Esophagus (tissue), 2 donors: ENCODE data around the gene BEST4. TPM values are rescaled to one million over a fixed set of nuclear protein-coding genes. Genes with fewer than 3 reads are reported as not detected.
A peak's percentile ranks its signal among the peaks of the same experiment; 100 is the strongest.
"Not testable (repeated sequence)": the region's sequence is repeated elsewhere in the genome, so short reads cannot be mapped to it uniquely, and the experiment has no call there.

ENCODE experiments used
- H3K27ac ChIP-seq, 2 donors: one replicate each; pipeline ENCODE4 v1.5.1; 2013; ENCODE audit warnings: low read depth in 2 of 2, mild to moderate bottlenecking in 2 of 2, inconsistent platforms in 1 of 2, low read length in 1 of 2, moderate library complexity in 1 of 2
- H3K27me3 ChIP-seq, 2 donors: one replicate each; pipeline ENCODE4 v1.6.1; 2013; ENCODE audit warnings: low read length in 2 of 2, control low read depth in 1 of 2, mild to moderate bottlenecking in 1 of 2; ENCODE audit not compliant: insufficient read depth in 2 of 2, control insufficient read depth in 1 of 2
- H3K36me3 ChIP-seq, 2 donors: one replicate each; pipeline ENCODE4 v1.6.1; 2013; ENCODE audit warnings: low read length in 1 of 2; ENCODE audit not compliant: control insufficient read depth in 2 of 2, insufficient read depth in 2 of 2
- H3K4me1 ChIP-seq, 2 donors: one replicate each; pipeline ENCODE4 v1.6.1; 2013; ENCODE audit warnings: low read length in 1 of 2; ENCODE audit not compliant: control insufficient read depth in 2 of 2, insufficient read depth in 2 of 2
- H3K4me3 ChIP-seq, 2 donors: one replicate each; pipeline ENCODE4 v1.5.1; 2013; ENCODE audit warnings: low read length in 2 of 2, mild to moderate bottlenecking in 2 of 2, low read depth in 1 of 2, moderate library complexity in 1 of 2
- H3K9me3 ChIP-seq, 2 donors: one replicate each; pipeline ENCODE4 v1.6.1; 2013; ENCODE audit warnings: mild to moderate bottlenecking in 2 of 2, low read depth in 1 of 2, low read length in 1 of 2, moderate library complexity in 1 of 2; ENCODE audit not compliant: control insufficient read depth in 2 of 2, insufficient read depth in 1 of 2
- WGBS, 2 donors: extraction: QIAGEN DNeasy Blood & Tissue Kit; methylation state at CpG; one replicate each; pipeline ENCODE4 v1.1.7; 2013; 5-methylcytosine and 5-hydroxymethylcytosine counted together
- polyA plus RNA-seq, 2 donors: library from polyadenylated mRNA; stranded (reverse); fragments of 200-250 nt; gene quantifications; one replicate each; pipeline ENCODE4 v1.2.3, GENCODE V29; 2013
- donor health status: healthy with polysubstance abuse.
- donor health status: Bipolar disorder and iron deficiency.

BEST4 gene
- polyA plus RNA-seq, 2 donors: 0.11 to 0.26 TPM

DNA sequence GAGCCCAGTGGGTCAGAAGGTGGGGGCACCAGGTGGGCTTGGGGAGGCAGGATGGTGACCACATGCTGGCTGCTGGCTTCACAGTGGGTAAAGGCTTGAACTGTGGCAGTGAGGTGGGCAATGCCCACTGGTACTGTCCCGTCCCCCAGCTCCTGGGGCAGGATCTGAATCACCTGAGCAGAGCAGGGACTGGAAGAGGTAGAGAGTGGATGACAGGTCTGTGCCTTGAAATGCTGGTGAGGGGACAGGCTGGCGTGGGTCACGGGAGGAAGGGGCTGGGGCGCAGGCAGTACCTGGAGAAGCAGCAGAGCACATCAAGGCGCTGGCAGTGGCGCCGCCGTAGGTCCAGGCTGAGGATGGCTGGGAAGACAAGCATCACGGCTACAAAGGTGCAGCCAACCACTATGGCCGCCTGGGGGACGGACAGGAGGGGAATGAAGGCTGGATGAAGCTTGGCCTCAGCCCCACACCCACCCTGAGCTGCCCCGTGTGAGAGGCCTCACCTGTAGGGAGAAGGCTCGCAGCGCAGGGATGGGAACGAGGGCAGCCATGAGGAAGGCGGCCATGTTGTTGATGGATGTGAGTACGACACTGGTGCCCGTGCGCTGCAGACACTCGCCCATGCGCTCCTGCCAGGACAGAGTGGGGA, 40.2 kb upstream of the BEST4 start:
- no peak overlapping the region for H3K4me3 ChIP-seq
- H3K36me3 ChIP-seq: no peaks in the 10 kb centered on the region
- no peak overlapping the region for H3K27ac ChIP-seq
- H3K27me3 ChIP-seq: no peaks in the 10 kb centered on the region
- WGBS, 2 donors: 93 to 97% methylated on average over 21 of the region's 21 CpGs
- H3K9me3 ChIP-seq: no peaks in the 10 kb centered on the region
- no peaks in the 10 kb centered on the region for H3K4me1 ChIP-seq

DNA sequence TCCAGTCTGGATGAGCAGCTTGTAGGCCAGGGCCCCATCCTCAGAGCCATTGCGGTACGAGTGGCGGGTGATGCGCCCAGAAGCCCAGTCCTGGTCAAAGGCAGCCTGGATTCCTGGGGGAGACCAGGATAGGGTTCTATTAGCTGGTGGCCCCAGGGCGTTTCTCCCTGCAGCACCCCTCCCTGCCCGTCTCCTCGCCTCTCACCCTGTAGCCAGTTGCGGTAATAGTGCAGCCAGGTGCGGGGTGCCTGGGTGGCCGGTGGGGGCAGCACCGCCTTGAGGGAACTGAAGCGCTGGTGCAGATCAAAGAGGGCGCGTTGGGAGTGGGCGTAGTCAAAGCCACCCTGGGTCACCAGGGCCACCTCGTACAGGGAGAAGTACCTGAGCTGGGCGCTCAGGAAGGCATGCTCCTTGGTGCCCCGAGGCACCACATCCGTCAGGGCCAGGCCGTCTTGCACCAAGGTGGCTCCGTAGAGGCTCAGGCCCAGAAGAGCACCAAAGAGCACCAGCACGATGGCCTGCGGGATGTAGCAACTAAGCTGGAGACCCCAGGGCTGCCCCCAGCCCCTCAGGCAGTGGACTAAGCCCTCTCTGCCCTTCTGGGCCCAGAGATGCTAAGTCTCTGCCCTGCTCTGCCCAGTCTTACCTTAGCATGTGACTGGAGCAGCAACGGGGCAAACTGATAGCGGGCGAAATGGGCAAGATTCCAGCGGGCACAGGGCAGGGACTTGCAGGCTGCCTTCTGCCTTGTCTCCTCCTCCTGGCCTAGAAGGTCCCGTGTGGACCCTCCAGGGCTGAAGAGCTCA, 39.4 kb upstream of the BEST4 start:
- H3K27ac ChIP-seq: no peak overlapping the region
- no peaks in the 10 kb centered on the region for H3K9me3 ChIP-seq
- WGBS, 2 donors: 87 to 88% methylated on average over 28 of the region's 28 CpGs
- no peaks in the 10 kb centered on the region for H3K36me3 ChIP-seq
- H3K4me3 ChIP-seq: no peak overlapping the region
- no peaks in the 10 kb centered on the region for H3K27me3 ChIP-seq
- no peaks in the 10 kb centered on the region for H3K4me1 ChIP-seq

DNA sequence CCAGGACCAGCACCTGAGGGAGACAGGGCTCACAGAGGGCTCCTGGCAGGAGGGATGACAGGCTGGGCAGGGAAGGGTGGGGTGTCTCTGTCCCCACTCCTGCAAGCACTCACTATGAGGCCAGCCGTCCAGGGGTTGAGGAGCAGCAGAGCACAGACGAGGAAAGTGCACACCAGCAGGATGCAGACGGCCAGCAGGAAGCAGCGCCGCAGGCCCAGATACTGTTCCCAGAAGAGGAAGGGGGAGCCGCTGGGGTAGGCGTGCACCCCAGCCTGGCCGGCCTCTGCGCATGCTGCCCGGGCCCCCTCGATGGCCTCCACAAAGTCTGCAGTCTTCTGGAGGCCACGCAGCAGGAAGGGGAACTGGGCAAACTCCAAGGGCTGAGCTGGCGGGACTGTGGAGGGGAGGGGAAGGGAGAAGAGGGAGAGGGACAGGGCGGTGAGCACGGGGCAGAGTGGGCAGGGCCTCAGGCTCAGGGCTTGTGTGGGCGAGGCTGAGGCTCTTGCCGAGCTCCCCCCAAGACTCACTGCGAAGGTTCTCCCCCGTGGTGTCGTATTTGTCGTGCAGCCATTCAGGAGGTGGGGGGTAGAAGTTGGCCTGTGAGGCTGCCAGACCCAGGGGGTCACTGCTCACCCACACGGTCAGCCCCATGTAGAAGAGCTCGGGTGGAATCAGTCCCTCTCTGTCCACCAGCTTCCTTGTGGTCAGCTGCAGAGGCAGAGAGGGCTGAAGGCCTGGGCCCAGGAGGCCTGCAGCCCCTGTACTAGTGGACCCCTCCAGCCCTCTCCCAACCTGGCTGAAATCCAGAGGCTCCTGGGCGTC, 38.6 kb upstream of the BEST4 start:
- Histone ChIP-seq H3K4me1 (no peaks in the 10 kb centered on the region), H3K4me3 (no peak overlapping the region)
- WGBS, 2 donors: 69 to 72% methylated on average over 24 of the region's 24 CpGs

DNA sequence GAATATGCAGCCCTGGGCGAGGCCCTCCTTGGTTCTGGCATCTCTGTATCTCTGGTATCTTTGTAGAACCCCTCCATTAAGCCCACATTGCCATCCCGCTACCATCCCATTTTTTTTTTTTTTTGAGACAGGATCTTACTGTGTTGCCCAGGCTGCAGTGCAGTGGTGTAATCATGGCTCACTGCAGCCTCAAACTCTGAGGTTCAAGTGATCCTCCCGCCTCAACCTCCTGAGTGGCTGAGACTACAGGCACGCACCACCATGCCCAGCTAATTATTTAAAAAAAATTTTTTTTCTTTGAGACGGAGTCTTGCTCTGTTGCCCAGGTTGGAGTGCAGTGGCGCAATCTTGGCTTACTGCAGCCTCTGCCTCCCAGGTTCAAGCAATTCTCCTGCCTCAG, 36.4 kb upstream of the BEST4 start:
- H3K4me1 ChIP-seq, H3K9me3 ChIP-seq, H3K4me3 ChIP-seq, H3K27me3 ChIP-seq, H3K27ac ChIP-seq, H3K36me3 ChIP-seq: not testable (repeated sequence)
- 91 to 94% methylated on average over 6 of the region's 6 CpGs for WGBS, 2 donors

More for the DNA sequence above, 38.6 kb upstream of the BEST4 start:
- Histone ChIP-seq H3K36me3 (no peaks in the 10 kb centered on the region), H3K27me3 (no peaks in the 10 kb centered on the region), H3K27ac (no peak overlapping the region), H3K9me3 (no peaks in the 10 kb centered on the region)

DNA sequence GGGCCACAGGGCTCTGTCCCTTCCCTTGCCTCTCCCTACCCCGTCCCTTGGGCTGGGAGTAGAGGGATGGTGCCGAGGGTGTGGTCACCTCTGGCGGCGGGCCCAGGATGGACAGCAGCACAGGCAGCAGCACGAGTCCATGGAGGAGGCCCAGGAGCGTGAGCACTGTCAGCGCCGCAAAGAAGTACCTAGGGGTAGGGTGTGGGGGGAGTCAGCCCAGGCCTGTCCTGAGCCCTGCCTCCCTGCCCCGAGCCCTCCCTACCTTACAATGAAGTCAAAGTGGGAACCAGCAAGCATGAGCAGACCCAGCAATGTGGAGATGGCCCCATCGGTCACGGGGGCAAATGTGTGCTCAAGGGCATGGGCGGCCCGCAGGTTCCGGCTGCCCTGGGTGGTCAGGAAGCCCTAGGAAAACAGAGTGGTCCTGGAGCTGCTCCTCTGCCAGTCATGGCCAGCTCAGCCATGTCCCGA, 35.0 kb upstream of the BEST4 start:
- Histone ChIP-seq H3K4me1 (peaks cover 0 to 6% of the 10 kb centered on the region in 2 donors), H3K27ac (no peak overlapping the region), H3K36me3 (no peaks in the 10 kb centered on the region), H3K9me3 (no peaks in the 10 kb centered on the region), H3K4me3 (no peak overlapping the region), H3K27me3 (no peaks in the 10 kb centered on the region)
- 83 to 88% methylated on average over 15 of the region's 15 CpGs for WGBS, 2 donors

DNA sequence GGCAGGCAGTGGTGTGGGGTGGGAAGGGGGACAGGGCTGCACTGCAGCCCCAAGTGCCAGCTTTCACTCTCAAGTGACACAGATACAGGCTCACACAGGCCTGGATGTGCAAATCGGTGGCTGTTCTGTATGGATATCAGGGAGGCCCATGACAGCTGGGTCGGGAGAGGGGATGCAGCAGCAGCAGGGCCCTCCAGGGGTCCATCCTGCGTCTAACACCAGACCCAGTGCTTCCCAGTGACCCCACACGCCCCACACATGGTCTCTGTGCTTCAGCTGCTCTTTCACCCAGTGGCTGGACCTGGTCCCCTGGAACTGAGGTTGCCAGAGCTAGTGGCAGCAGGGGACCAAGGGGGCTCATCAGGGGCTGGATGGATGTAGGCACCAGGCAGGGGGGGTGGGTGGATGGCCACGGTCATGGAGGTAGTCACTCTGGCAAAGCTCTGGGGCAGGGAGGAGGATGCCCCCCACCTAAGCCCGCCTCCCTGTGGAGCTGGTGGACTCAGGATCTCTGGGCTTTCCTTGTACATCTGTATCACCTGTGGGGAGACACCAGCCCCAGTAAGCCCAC, 34.2 kb upstream of the BEST4 start:
- 84 to 85% methylated on average over 6 of the region's 6 CpGs for whole genome bisulfite sequencing, 2 donors
- Histone ChIP-seq H3K9me3 (no peaks in the 10 kb centered on the region), H3K27me3 (no peaks in the 10 kb centered on the region), H3K4me1 (peaks cover 0 to 6% of the 10 kb centered on the region in 2 donors), H3K4me3 (no peak overlapping the region), H3K27ac (no peak overlapping the region), H3K36me3 (no peaks in the 10 kb centered on the region)

DNA sequence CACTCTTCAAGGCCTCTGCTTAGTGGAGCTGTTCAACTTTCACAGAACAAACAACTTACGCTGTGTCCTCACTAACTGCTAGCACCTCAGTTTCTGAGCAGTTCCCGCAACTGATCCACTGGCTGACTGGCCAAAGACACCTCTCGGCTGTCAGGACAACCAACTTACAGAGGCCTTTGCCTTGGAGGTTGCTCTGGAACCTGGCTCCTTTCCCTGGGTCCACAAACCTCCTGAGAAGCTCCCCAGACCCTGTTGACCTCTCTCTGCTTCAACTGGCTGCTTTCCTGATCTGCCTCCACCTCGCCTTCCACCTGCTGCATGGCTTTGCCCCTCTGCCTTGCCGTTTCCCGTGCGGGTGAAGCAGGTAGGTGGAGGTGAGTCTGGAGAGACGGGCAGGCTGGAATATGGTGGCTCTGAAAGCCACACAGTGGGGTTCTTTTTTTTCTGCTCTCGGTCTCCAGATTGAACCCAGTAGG, 33.3 kb upstream of the BEST4 start:
- H3K4me3 ChIP-seq: no peak overlapping the region
- H3K4me1 ChIP-seq: peaks cover 0 to 6% of the 10 kb centered on the region in 2 donors
- no peaks in the 10 kb centered on the region for H3K9me3 ChIP-seq
- 86% methylated on average over 9 of the region's 9 CpGs for WGBS, 2 donors
- no peaks in the 10 kb centered on the region for H3K36me3 ChIP-seq
- H3K27me3 ChIP-seq: no peaks in the 10 kb centered on the region
- no peak overlapping the region for H3K27ac ChIP-seq

DNA sequence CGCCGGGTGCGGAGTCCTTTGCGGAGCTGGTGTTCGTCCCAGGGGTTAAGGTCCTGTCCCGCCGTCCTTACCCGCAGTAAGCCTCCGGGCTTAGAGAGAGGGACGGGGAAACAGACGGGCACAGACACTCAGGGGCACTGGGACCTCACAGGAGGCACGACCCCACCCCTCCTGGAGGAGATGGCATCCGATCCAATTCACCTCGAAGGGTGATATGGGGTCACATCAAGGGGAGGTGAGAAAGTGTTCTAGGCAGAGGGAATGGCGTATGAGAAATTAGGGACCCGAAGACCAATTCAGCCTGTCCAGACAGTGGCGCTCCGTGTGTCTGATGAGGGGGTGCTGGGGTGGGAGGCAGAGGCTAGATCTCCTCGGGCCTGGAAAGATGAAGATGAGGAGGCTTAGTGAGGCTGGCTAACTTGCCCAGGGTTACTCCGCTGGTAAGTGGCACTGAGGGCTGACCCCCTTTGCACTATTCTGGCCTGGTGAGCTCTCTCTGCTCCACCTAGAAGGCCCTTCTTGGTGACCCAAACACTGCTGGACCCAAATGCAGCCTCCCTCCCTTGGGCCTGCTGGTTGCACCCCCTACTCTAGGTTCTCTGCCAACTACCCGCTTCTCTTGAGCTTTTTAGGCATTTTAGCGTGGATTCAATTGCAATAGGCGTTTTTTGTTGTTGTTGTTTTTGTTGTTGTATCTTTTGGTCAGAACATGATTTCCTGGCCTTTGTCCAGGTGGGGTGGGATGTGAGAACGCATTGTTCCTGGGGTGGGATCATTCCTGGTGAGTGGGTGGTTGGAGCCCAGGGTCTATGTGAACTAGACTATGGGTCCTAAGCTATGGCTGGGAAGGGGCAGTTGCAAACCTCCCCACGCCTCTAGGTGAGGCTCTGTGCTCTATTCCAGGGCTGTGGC, 32.6 kb upstream of the BEST4 start:
- 26 to 28% methylated on average over 25 of the region's 25 CpGs for WGBS, 2 donors

More for the DNA sequence above, 32.6 kb upstream of the BEST4 start:
- H3K9me3 ChIP-seq: no peaks in the 10 kb centered on the region
- no peaks in the 10 kb centered on the region for H3K27me3 ChIP-seq
- peaks cover 0 to under 1% of the 10 kb centered on the region in 2 donors for H3K36me3 ChIP-seq
- H3K27ac ChIP-seq: peak overlapping the region; percentile 93 to 98
- peaks cover 0 to 6% of the 10 kb centered on the region in 2 donors for H3K4me1 ChIP-seq
- H3K4me3 ChIP-seq: peak overlapping the region; percentile 54 to 64
